Stomach smooth muscle (tissue), 2 donors: ENCODE measurements around the gene SDF4.

Source experiments
- H3K27ac ChIP-seq: one replicate; pipeline ENCODE4 v1.7.0; 2013; ENCODE audit warnings: mild to moderate bottlenecking, low read length, inconsistent platforms
- H3K27me3 ChIP-seq, 2 donors: one replicate each; pipeline ENCODE4 v1.7.0; 2013; ENCODE audit warnings: low read length in 2 of 2; ENCODE audit not compliant: insufficient read depth in 2 of 2, control insufficient read depth in 1 of 2
- H3K36me3 ChIP-seq, 2 donors: one replicate each; pipeline ENCODE4 v1.7.0; 2013; ENCODE audit warnings: low read length in 2 of 2; ENCODE audit not compliant: control insufficient read depth in 2 of 2, insufficient read depth in 2 of 2
- H3K4me1 ChIP-seq: one replicate; pipeline ENCODE4 v1.7.0; 2013; ENCODE audit warnings: low read length; ENCODE audit not compliant: control insufficient read depth, insufficient read depth
- H3K4me3 ChIP-seq, 2 donors: one replicate each; pipeline ENCODE4 v1.7.0; 2013; ENCODE audit warnings: low read length in 2 of 2
- H3K9ac ChIP-seq, 2 donors: one replicate each; pipeline ENCODE4 v1.7.0; 2013; ENCODE audit warnings: low read length in 2 of 2, mild to moderate bottlenecking in 1 of 2
- H3K9me3 ChIP-seq, 2 donors: one replicate each; pipeline ENCODE4 v1.7.0; 2013; ENCODE audit warnings: low read length in 2 of 2; ENCODE audit not compliant: control insufficient read depth in 2 of 2
- donor health status: healthy.
- donor health status: Pancreatic carcinoma.

Gene SDF4

DNA sequence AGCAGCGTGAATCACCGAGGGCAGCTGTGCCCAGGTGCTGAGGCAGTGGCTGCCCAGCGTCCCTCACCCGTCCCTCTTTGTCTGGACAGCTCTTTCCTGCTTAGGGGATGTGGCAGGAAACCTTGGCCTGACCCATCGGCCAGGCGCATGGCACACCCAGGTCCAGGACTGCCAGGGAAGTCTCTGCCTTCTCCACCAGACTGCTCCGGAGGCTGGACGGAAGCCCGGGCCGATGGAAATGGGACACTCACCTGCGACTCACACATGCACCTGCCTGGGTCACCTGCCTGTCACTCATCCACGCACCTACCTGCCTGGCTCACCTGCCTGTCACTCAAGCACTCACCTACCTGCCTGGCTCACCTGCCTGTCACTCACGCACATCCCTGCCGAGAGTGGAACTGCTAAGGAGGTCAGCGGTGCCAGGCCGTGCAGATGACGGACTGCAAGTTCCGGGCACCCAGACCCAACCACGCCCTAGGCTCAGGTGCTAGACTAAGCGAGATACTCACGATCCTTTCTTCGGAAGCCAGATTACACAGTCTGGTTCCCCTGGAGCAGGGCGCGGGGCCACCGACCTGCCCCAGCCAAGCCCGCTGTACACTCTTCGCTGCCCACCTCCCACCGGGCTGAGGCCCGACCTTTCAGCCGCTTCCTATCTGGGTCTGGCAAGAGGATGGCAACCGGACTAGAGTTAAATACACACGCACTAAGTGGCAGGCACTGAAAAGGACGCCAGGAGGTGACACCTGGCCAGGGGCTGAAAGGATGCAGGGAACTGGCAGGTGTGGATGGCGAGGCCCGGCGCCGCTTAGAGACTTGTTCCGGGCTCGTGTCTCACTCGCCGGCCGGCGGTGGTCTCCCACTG is 40.8 kb upstream of the SDF4 start:
- peaks cover 1 to 8% of the 10 kb centered on the region in 2 donors for H3K36me3 ChIP-seq
- peak overlapping the region; percentile 80 to 92 for H3K9ac ChIP-seq
- H3K27ac ChIP-seq, result no peak overlapping the region
- H3K9me3 ChIP-seq, result no peaks in the 10 kb centered on the region
- peak overlapping the region; percentile 90 to 95 for H3K4me3 ChIP-seq
- H3K27me3 ChIP-seq, result no peaks in the 10 kb centered on the region
- H3K4me1 ChIP-seq, result peaks cover 44% of the 10 kb centered on the region

DNA sequence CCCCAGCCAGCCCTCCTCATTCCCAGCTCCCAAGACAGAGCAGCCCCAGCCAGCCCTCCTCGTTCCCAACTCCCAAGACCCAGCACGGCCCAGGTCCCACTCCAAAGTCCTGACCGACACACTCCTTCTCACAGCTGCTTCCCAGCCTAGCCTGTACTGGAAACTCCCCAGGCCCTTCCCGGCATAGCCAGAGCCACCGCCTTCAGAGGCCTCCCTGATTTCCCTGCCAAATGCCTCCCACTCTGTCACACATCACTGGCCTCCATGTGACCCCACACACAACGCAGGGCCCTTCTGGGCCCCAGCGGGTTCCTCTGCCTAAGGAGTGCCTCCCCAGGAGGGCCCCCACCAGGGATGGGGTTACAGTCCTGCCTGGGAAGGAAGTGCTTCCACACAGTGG is 39.0 kb upstream of the SDF4 start:
- H3K36me3 ChIP-seq, result peaks cover 10 to 13% of the 10 kb centered on the region in 2 donors
- H3K4me1 ChIP-seq, result peaks cover 44% of the 10 kb centered on the region

DNA sequence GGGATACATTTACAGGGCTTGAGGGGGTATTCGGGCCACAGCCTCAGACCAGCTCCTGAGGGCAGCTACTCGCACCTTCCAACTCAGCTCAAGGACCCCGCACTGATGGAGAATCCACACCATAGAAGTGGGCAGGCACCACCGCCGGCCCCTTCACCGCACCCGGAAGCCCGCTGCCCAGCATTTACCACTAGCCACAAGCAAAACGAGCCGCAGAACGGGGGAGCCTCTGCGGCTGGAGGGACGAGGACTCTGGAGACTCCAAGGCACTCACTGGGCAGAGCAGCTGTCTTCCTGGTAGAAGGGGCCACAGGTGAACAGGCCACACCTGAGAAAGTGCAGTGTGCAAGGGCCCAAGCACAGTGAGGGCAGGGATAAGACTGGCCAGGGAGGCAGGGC is 36.5 kb upstream of the SDF4 start:
- Histone ChIP-seq H3K4me1 (peaks cover 41% of the 10 kb centered on the region), H3K36me3 (peaks cover 21 to 24% of the 10 kb centered on the region in 2 donors)

More for the DNA sequence above, 39.0 kb upstream of the SDF4 start:
- Histone ChIP-seq H3K4me3 (peak overlapping the region; percentile 32 to 49), H3K9me3 (no peaks in the 10 kb centered on the region), H3K27me3 (no peaks in the 10 kb centered on the region), H3K9ac (peak overlapping the region; percentile 42 to 54), H3K27ac (no peak overlapping the region)

DNA sequence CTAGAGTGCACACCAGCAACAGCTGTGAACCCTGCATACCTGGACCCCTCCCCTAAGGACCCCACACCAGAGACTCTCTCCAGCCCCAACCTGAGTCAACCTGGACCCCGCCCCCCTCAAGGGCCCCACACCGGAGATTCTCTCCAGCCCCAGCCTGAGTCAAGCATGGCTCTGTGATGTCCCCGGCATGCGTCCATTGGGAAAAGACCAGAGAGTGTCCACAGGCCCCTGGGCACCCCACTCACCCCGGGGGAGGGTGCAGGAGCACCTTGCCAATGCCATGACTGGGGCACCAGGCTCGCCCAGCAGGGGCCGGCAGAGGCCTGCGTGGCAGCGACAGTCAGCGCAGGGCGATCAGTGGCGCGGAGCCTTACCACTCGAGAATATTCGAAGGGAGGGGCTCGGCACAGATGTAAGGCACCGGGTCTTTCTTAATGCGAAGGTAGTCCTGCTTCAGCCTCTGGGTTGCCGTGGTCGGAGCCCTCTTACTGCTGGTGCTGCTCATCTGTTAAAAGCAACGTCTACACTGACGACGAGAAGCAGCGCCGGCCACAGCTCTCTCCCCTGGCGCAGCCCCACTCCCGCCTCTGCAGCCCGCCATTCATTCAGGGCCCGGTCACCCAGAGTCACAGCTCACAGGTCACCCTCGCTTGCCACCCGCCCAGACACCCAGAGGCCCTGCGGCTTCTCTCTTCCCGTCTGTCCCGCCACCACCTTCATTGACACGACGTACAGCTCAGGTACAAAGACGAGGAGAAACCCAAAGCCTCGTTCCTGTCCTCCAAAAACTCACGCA is 35.9 kb upstream of the SDF4 start:
- peaks cover 27 to 29% of the 10 kb centered on the region in 2 donors for H3K36me3 ChIP-seq

More for the DNA sequence above, 36.5 kb upstream of the SDF4 start:
- Histone ChIP-seq H3K9me3 (no peaks in the 10 kb centered on the region), H3K27ac (no peak overlapping the region), H3K9ac (no peak overlapping the region), H3K4me3 (no peak overlapping the region), H3K27me3 (no peaks in the 10 kb centered on the region)

DNA sequence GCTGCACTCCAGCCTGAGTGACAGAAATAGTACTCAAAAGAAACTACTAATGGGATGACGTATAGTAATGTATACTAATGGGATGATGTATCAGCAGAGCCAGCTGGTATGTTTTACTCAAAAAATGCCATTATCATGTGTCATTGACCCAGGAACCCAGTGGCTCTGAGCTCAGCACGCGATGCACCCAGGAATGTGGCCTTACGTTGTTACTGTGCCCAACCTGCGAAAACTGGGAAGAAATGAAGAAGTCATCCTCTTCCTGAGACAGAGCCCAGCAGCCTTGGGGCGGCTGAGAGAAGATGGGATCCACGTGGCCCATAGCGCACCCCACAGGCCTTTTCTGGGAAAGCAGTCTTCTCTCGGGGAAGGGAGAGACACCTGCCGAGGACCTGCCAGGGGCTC is 33.1 kb upstream of the SDF4 start:
- no peak overlapping the region for H3K27ac ChIP-seq
- no peaks in the 10 kb centered on the region for H3K9me3 ChIP-seq
- no peaks in the 10 kb centered on the region for H3K27me3 ChIP-seq
- H3K4me3 ChIP-seq, result no peak overlapping the region
- H3K36me3 ChIP-seq, result peaks cover 38 to 42% of the 10 kb centered on the region in 2 donors
- no peak overlapping the region for H3K9ac ChIP-seq
- peaks cover 9% of the 10 kb centered on the region for H3K4me1 ChIP-seq

More for the DNA sequence above, 35.9 kb upstream of the SDF4 start:
- H3K27me3 ChIP-seq, result no peaks in the 10 kb centered on the region
- H3K4me3 ChIP-seq, result no peak overlapping the region
- H3K9ac ChIP-seq, result no peak overlapping the region
- H3K27ac ChIP-seq, result no peak overlapping the region
- H3K4me1 ChIP-seq, result peaks cover 36% of the 10 kb centered on the region
- no peaks in the 10 kb centered on the region for H3K9me3 ChIP-seq

DNA sequence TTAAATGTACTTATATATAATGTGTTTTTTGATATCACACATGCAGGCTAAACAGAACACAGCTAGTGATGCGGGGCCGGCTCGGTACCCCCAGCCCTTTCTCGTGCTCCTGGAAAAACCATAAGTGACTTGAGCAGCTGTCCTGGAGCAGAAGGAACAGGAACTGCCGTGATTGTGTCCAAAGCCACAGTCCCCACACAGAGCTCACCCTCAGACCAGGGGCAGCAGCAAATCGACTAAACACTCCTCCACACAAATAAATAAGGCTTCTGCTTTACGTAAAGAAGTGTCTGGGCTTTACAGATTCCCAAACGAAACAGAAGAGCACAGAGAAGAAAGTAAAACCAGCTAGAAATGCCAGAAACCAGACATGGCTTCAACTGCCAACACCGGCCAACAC is 32.2 kb upstream of the SDF4 start:
- H3K4me1 ChIP-seq, result peaks cover 7% of the 10 kb centered on the region
- peaks cover 46% of the 10 kb centered on the region in 2 donors for H3K36me3 ChIP-seq
- H3K4me3 ChIP-seq, result no peak overlapping the region
- no peak overlapping the region for H3K27ac ChIP-seq
- H3K9ac ChIP-seq, result no peak overlapping the region
- no peaks in the 10 kb centered on the region for H3K9me3 ChIP-seq
- H3K27me3 ChIP-seq, result no peaks in the 10 kb centered on the region

DNA sequence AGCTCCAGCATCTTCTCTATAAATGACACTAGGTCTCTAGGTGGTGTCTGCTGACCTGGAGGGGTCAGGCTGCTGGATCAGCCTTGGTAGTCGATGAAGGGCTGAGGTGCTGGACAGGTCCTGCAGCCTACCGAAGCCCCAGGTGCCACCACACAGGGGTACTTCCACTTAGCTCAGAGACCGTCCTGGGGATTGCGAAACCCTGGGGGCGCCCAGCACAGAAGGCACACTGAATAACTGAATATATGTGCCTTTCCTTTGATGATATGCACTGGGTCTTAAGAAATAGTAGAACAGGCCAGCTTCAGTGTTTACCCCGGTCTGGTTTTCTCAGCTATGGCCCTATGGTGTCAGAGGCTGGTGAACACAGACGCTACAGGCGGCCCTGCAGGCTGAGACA is 31.0 kb upstream of the SDF4 start:
- Histone ChIP-seq H3K4me1 (peaks cover 7% of the 10 kb centered on the region), H3K27me3 (no peaks in the 10 kb centered on the region), H3K27ac (no peak overlapping the region), H3K4me3 (no peak overlapping the region), H3K9me3 (no peaks in the 10 kb centered on the region), H3K36me3 (peaks cover 44 to 49% of the 10 kb centered on the region in 2 donors), H3K9ac (no peak overlapping the region)

DNA sequence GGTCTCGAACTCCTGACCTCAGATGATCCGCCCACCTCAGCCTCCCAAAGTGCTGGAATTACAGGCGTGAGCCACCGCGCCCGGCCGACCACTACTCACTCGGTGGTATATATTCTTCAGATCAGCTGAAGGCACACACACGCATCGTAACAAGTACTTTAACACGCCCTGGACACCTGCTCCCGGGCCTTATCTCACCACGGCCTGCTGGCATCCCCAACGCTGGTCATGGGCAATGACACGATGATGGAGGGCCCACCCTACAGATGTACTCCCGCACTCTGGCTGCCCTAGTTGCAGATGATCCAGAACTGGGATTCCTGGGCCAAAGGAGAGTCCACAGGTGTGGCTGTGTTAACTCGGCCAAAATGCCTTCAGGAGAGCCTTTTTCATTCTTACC is 30.3 kb upstream of the SDF4 start:
- Histone ChIP-seq H3K9me3 (no peaks in the 10 kb centered on the region), H3K36me3 (peaks cover 41 to 43% of the 10 kb centered on the region in 2 donors), H3K4me3 (no peak overlapping the region), H3K9ac (no peak overlapping the region), H3K27ac (no peak overlapping the region), H3K27me3 (no peaks in the 10 kb centered on the region), H3K4me1 (peaks cover 7% of the 10 kb centered on the region)

DNA sequence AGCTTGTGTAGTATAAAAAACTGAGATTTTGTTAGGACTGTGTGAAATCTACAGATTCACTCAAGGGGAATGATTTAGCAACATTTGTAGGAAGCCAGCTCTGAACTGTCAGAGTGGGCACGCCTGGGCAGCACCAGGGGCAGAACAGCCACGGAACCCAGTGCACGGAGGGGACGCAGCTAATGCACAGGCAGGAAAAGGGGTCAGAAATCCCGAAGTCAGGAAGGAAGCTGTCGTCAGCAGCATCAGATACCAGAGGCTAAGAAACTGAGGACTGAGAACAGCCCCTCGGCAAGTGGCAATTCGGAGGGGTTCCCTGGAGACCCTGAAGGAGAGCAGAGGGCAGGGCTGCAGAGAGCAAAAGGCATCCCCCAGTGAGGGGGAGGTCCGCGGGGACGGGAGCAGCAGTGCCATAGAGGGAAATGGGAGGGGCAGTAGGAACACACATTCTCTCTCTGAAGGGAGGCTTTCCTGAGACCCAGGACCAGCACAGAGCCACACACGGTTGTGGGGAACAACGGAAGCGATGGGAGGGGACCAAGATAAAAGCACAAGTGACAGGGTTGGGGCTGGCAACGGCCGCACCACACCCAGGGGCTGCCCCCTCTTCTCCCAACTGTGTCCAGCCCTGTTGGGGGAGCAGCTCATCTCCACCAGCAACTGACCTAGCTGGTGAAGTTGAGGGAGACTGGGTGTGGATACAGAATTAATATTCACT is 29.2 kb upstream of the SDF4 start:
- Histone ChIP-seq H3K27ac (no peak overlapping the region), H3K9ac (no peak overlapping the region), H3K36me3 (peaks cover 38 to 42% of the 10 kb centered on the region in 2 donors)

DNA sequence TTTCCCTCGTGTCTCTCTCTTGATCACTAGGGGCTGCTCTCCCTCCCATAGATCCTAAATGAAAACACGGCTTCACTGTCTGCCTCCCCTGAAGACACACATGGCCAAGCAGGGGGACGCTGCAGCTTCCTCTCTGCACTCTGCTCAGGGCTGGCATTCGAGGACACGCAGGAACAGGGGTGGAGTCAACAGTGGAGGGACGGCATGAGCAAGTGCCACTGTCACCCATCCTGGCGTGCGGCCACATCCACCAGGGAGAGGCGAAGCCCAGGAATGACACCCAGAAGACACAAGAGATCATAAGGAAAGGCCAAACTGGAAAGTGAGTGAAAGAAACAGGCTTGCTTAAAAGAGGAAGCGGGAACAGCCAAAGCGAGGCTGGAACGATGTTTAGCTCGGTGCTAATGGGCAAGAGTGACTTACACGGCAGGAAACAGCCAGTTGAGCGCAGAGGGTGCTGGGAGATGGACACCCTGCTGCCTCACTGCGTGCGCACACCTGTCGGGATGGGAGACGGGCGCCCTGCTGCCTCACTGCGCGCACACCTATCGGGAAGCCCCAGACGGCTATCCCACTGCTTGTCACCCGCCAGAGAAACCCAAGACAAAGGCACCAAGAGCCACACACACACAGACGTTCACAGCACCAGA is 28.3 kb upstream of the SDF4 start:
- Histone ChIP-seq H3K27ac (no peak overlapping the region), H3K36me3 (peaks cover 39 to 43% of the 10 kb centered on the region in 2 donors), H3K9ac (no peak overlapping the region), H3K9me3 (no peaks in the 10 kb centered on the region), H3K4me1 (peaks cover 3% of the 10 kb centered on the region), H3K4me3 (no peak overlapping the region), H3K27me3 (no peaks in the 10 kb centered on the region)

More for the DNA sequence above, 29.2 kb upstream of the SDF4 start:
- no peaks in the 10 kb centered on the region for H3K27me3 ChIP-seq
- peaks cover 7% of the 10 kb centered on the region for H3K4me1 ChIP-seq
- no peaks in the 10 kb centered on the region for H3K9me3 ChIP-seq
- no peak overlapping the region for H3K4me3 ChIP-seq
